Activated T-cell treated with anti-CD3 and anti-CD28 coated beads, Interleukin-2, amount 50 U/mL, for 1 hour (primary cell): Measurements from ENCODE around the gene MARK4.

Source experiments
- DNase-seq: peaks from one replicate; pipeline ENCODE4 v3.0.0-alpha.2; 2020

The MARK4 gene

GRCh38 chr19:45344621-45345505, 93.8 kb downstream of the MARK4 start:
- DNase-seq: no peak

GRCh38 chr19:45345506-45345860, 94.4 kb downstream of the MARK4 start:
- no peak for DNase-seq

GRCh38 chr19:45346449-45346848, 95.4 kb downstream of the MARK4 start:
- DNase-seq: no peak

- no peak for DNase-seq
Observed at GRCh38 chr19:45347570-45348366, 96.7 kb downstream of the MARK4 start.

- DNase-seq: no peak
Observed at GRCh38 chr19:45348367-45349125, 97.5 kb downstream of the MARK4 start.

GRCh38 chr19:45349126-45349415, 98.0 kb downstream of the MARK4 start:
- no peak for DNase-seq

GRCh38 chr19:45349430-45349941, 98.4 kb downstream of the MARK4 start:
- no peak for DNase-seq

GRCh38 chr19:45350477-45351058, 99.5 kb downstream of the MARK4 start:
- DNase-seq: no peak

GRCh38 chr19:45351401-45351952, 100.4 kb downstream of the MARK4 start:
- DNase-seq: no peak

- no peak for DNase-seq
Observed at GRCh38 chr19:45352062-45352461, 101.0 kb downstream of the MARK4 start.

GRCh38 chr19:45352471-45352870, 101.4 kb downstream of the MARK4 start:
- DNase-seq: no peak

GRCh38 chr19:45352914-45353796, 102.1 kb downstream of the MARK4 start:
- DNase-seq: no peak

- no peak for DNase-seq
Observed at GRCh38 chr19:45354241-45354842, 103.3 kb downstream of the MARK4 start.
